Neural cell (in vitro differentiated cells): ENCODE data around the gene DNAJC5. TPM values are rescaled to one million over a fixed set of nuclear protein-coding genes. Genes with fewer than 3 reads are reported as not detected.

Experiments used
- H2AFZ ChIP-seq: fragments of 200-600, 300-800 bp; sonication (generic), shearing (Covaris generic); 2 replicates; pipeline ENCODE4 v1.6.0; 2014; ENCODE audit warnings: low read depth, mild to moderate bottlenecking, antibody characterized with exemption, low read length, moderate library complexity
- H3F3A ChIP-seq: fragments of 200-600 bp; shearing (Covaris generic); 2 replicates; pipeline ENCODE4 v1.6.1; 2016; ENCODE audit warnings: mild to moderate bottlenecking, moderate library complexity, mixed read lengths, antibody characterized with exemption, low read length; ENCODE audit not compliant: insufficient read depth, poor library complexity, severe bottlenecking
- H3K27ac ChIP-seq: fragments of 200-600, 300-800 bp; sonication (generic), shearing (Covaris generic); 2 replicates; pipeline ENCODE4 v1.5.1; 2014; ENCODE audit warnings: mild to moderate bottlenecking, low read length, moderate library complexity
- H3K27me3 ChIP-seq: fragments of 300-800, 200-600 bp; sonication (generic), shearing (Covaris generic); 2 replicates; pipeline ENCODE4 v1.6.0; 2014; ENCODE audit warnings: mild to moderate bottlenecking, low read depth, low read length, moderate library complexity; ENCODE audit not compliant: insufficient read depth
- H3K36me3 ChIP-seq: fragments of 300-800, 200-600 bp; sonication (generic), shearing (Covaris generic); 2 replicates; pipeline ENCODE4 v1.5.1; 2014; ENCODE audit warnings: mild to moderate bottlenecking, antibody characterized with exemption, low read length, moderate library complexity; ENCODE audit not compliant: insufficient read depth
- H3K4me2 ChIP-seq: fragments of 300-800, 200-600 bp; sonication (generic), shearing (Covaris generic); 2 replicates; pipeline ENCODE4 v1.6.0; 2014; ENCODE audit warnings: mild to moderate bottlenecking, low read length
- H3K4me3 ChIP-seq: fragments of 300-800, 200-600 bp; sonication (generic), shearing (Covaris generic); 2 replicates; pipeline ENCODE4 v1.5.1; 2014; ENCODE audit warnings: mild to moderate bottlenecking, low read length, moderate library complexity
- H3K79me2 ChIP-seq: fragments of 200-600 bp; shearing (Covaris generic); replicated peaks from 2 replicates; pipeline ENCODE4 v1.6.0; 2014; ENCODE audit warnings: mild to moderate bottlenecking, low read length, moderate library complexity; ENCODE audit not compliant: insufficient read depth
- H3K9ac ChIP-seq: fragments of 300-800, 200-600 bp; sonication (generic), shearing (Covaris generic); 2 replicates; pipeline ENCODE4 v1.6.1; 2016; ENCODE audit warnings: mild to moderate bottlenecking, low read length, mixed read lengths
- H3K9me2 ChIP-seq: fragments of 200-600 bp; shearing (Covaris generic); 2 replicates; pipeline ENCODE4 v1.6.1; 2016; ENCODE audit warnings: mild to moderate bottlenecking, low read length, mixed read lengths; ENCODE audit not compliant: insufficient read depth
- H3K9me3 ChIP-seq: fragments of 200-600, 300-800 bp; sonication (generic), shearing (Covaris generic); 2 replicates; pipeline ENCODE4 v1.6.1; 2016; ENCODE audit warnings: mild to moderate bottlenecking, mixed run types, low read length, moderate library complexity, mixed read lengths
- H4K20me1 ChIP-seq: fragments of 200-600 bp; shearing (Covaris generic); 2 replicates; pipeline ENCODE4 v1.6.1; 2016; ENCODE audit warnings: mild to moderate bottlenecking, mixed run types; ENCODE audit not compliant: insufficient read depth
- CTCF ChIP-seq: fragments of 450-650 bp; IDR thresholded peaks from 2 replicates; pipeline ENCODE4 v1.5.1; 2014; ENCODE audit warnings: antibody characterized with exemption, mild to moderate bottlenecking, moderate library complexity; ENCODE audit not compliant: poor library complexity, severe bottlenecking
- EP300 ChIP-seq: fragments of 450-650 bp; conservative IDR thresholded peaks from 2 replicates; pipeline ENCODE4 v1.6.1; 2014; ENCODE audit warnings: antibody characterized with exemption, mild to moderate bottlenecking, moderate library complexity; ENCODE audit not compliant: poor library complexity, severe bottlenecking
- EZH2 ChIP-seq: fragments of 200-600, 300-800 bp; shearing (Covaris generic), sonication (generic); IDR thresholded peaks from 2 replicates; pipeline ENCODE4 v1.6.1; 2014; ENCODE audit warnings: antibody characterized with exemption, low read length, borderline replicate concordance, mild to moderate bottlenecking; ENCODE audit not compliant: insufficient read depth, poor library complexity, severe bottlenecking
- MXI1 ChIP-seq: fragments of 450-650 bp; conservative IDR thresholded peaks from 2 replicates; pipeline ENCODE4 v1.6.1; 2014; ENCODE audit warnings: antibody characterized with exemption, mild to moderate bottlenecking; ENCODE audit not compliant: poor library complexity, severe bottlenecking
- POLR2AphosphoS5 ChIP-seq: IDR thresholded peaks from 2 replicates; pipeline ENCODE4 v1.6.1; 2012
- RAD21 ChIP-seq: fragments of 450-650 bp; conservative IDR thresholded peaks from 2 replicates; pipeline ENCODE4 v1.6.1; 2014; ENCODE audit warnings: antibody characterized with exemption, mild to moderate bottlenecking, moderate library complexity
- REST ChIP-seq: IDR thresholded peaks from 2 replicates; pipeline ENCODE4 v1.6.1; 2012; ENCODE audit warnings: borderline replicate concordance
- SMC3 ChIP-seq: fragments of 450-650 bp; conservative IDR thresholded peaks from 2 replicates; pipeline ENCODE4 v1.6.1; 2014; ENCODE audit warnings: antibody characterized with exemption, mild to moderate bottlenecking, moderate library complexity; ENCODE audit not compliant: poor library complexity
- TAF1 ChIP-seq: IDR thresholded peaks from 2 replicates; pipeline ENCODE4 v1.6.1; 2012; ENCODE audit warnings: low read depth
- polyA minus RNA-seq: library from RNA; depleted of rRNA, polyadenylated mRNA; stranded (reverse); fragments of >200 nt; gene quantifications from 2 replicates; pipeline ENCODE4 v1.2.3, GENCODE V29; 2014
- polyA plus RNA-seq: library from polyadenylated mRNA; depleted of rRNA; stranded (reverse); fragments of >200 nt; gene quantifications from 2 replicates; pipeline ENCODE4 v1.2.3, GENCODE V29; 2014

Gene DNAJC5, protein sequence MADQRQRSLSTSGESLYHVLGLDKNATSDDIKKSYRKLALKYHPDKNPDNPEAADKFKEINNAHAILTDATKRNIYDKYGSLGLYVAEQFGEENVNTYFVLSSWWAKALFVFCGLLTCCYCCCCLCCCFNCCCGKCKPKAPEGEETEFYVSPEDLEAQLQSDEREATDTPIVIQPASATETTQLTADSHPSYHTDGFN
- 82.8 and 96.7 TPM in 2 replicates for polyA plus RNA-seq
- polyA minus RNA-seq: 132 and 140 TPM in 2 replicates

GRCh38 chr20:63894358-63895201 lies at the start of gene DNAJC5:
DNAJC5 (plus strand) TSS chr20:63895126; CDS start chr20:63928346, 33,220 bp downstream.
- H3K9me3 ChIP-seq: no peaks in the 10 kb centered on the region
- no peaks in the 10 kb centered on the region for H3K9me2 ChIP-seq
- H3F3A ChIP-seq: no peaks in the 10 kb centered on the region
- TF ChIP-seq SMC3 (peak; percentile 29), EP300 (peak; percentile 73), CTCF (no peak), EZH2 (no peak), POLR2AphosphoS5 (peak; percentile 73), TAF1 (peak; percentile 51), MXI1 (peak; percentile 93), REST (no peak), RAD21 (no peak)
- H3K9ac ChIP-seq: peak within 1 kb of the TSS; percentile 73
- peak within 1 kb of the TSS; percentile 93 for H3K4me2 ChIP-seq
- no peaks in the 10 kb centered on the region for H3K27me3 ChIP-seq
- H3K27ac ChIP-seq: peak within 1 kb of the TSS; percentile 39
- peak within 1 kb of the TSS; percentile 65 for H2AFZ ChIP-seq
- peaks cover 36% of the 10 kb centered on the region for H3K79me2 ChIP-seq
- H3K4me3 ChIP-seq: peak within 1 kb of the TSS; percentile 88
- H3K36me3 ChIP-seq: no peaks in the 10 kb centered on the region
- peaks cover 19% of the 10 kb centered on the region for H4K20me1 ChIP-seq

DNA sequence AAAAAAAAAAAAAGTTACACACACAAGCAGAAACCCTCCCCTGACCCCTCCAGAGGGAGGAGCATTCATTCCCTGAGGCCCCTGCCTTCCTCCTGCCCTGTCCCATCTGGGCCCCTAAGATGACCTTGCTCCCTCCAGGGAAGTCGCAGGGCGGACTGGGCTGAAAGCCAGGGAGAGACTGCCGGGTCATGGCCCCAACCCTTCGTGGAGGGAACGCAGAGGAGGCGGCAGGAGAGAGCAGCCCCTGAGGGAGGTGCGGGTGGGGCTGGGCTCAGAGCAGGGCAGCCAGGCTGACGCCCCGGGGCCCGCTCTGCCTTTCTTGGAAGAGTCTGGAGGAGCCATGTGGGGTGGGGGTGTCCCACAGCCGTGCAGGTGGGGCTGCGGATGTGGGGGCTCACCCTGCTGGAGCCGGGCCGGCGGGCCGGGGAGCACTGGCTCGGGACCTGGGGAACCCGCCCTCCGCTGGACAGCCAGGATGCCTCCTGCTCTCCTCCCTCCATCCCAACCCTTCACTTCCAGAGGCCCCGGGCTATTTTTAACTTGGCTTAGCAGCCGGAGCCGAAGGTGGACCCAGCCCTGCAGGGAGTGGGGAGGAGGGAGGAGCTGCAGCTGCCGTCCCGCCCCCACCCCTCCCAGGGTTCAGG lies 48.7 kb upstream of the DNAJC5 start:
- Histone ChIP-seq H3K4me2 (no peak overlapping the region), H3K36me3 (no peaks in the 10 kb centered on the region), H3K9ac (no peak overlapping the region), H3K9me3 (no peaks in the 10 kb centered on the region), H3K27me3 (no peaks in the 10 kb centered on the region), H3K79me2 (no peaks in the 10 kb centered on the region), H3K9me2 (no peaks in the 10 kb centered on the region), H2AFZ (no peak overlapping the region), H3K4me3 (no peak overlapping the region), H3K27ac (no peak overlapping the region), H3F3A (no peaks in the 10 kb centered on the region), H4K20me1 (no peaks in the 10 kb centered on the region)
- TF ChIP-seq REST: no peak
- no peak for TF ChIP-seq MXI1
- TF ChIP-seq EZH2: no peak
- TF ChIP-seq POLR2AphosphoS5: no peak
- no peak for TF ChIP-seq CTCF
- no peak for TF ChIP-seq EP300
- TF ChIP-seq SMC3: no peak
- TF ChIP-seq RAD21: no peak
- TF ChIP-seq TAF1: no peak
